HG02970 (cell line): Measurements from ENCODE around the gene NAALADL1.

Experiments
- ATAC-seq: cut with Tn5 transposase; IDR thresholded peaks from one replicate; pipeline ENCODE4 v1.9.1; 2021; ENCODE audit warnings: mild to moderate bottlenecking, moderate library complexity, moderate number of reproducible peaks; ENCODE audit not compliant: unreplicated experiment, low FRiP score

NAALADL1 gene

DNA sequence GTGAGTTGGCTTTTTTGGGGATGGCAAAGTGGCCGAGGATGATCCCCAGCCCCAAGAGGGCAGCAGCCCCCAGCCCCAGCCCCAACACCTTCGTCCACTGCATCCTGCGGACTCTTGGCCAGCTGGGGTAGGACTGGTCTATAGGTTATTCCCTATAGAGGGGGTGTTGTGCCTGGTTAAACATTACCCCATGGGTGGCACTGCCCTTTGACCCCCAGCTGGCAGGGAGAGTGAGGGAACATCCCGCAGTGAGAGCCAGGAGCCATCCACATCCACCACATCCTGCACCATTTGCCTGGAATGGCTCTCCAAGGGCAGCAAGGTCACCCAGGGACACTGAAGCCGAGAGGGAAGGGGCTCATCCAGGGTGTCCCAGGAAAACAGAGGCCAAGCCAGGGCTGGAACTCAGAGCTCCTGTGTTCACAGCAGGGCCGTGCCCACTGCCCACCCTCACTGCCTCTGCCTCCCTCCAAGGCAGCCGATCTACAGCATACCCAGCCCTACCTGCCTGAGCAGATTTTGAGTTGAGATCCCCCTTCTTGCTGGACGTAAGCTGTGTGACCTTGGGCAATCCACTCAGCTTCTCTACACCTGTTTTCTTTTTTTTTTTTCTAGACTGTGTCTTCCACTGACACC lies at the start of gene NAALADL1:
Gene NAALADL1, minus strand, starts transcription at position 135 of the 636 bp plus-strand sequence. Its CDS starts 32 bp downstream, at position 103.
- ATAC-seq, result no peak

GRCh38 chr11:65107751-65108468 lies 49.6 kb upstream of the NAALADL1 start:
- ATAC-seq, result no peak

DNA sequence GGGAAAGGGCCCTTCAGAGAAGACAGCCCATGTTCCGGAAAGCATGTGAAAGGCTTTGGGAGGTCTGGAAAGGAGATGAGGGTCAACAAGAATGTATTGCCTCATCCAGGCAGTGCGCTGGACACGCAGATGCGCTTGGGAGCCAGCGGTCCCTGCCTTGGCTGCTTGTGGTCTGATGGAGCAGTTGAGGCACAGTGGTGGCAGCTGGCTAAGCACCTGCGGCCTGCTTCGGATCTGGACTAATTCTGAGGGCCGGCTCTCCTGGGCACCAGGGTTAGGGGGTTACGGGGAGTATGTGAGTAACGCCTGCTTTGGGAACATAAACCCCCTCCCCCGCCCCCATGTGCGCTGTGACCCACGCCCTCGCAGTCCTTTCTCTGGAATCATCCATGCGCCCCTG lies 48.7 kb upstream of the NAALADL1 start:
- no peak for ATAC-seq

GRCh38 chr11:65104628-65105027 lies 46.3 kb upstream of the NAALADL1 start:
- ATAC-seq, result no peak

GRCh38 chr11:65103476-65103875 lies 45.1 kb upstream of the NAALADL1 start:
- ATAC-seq, result no peak

DNA sequence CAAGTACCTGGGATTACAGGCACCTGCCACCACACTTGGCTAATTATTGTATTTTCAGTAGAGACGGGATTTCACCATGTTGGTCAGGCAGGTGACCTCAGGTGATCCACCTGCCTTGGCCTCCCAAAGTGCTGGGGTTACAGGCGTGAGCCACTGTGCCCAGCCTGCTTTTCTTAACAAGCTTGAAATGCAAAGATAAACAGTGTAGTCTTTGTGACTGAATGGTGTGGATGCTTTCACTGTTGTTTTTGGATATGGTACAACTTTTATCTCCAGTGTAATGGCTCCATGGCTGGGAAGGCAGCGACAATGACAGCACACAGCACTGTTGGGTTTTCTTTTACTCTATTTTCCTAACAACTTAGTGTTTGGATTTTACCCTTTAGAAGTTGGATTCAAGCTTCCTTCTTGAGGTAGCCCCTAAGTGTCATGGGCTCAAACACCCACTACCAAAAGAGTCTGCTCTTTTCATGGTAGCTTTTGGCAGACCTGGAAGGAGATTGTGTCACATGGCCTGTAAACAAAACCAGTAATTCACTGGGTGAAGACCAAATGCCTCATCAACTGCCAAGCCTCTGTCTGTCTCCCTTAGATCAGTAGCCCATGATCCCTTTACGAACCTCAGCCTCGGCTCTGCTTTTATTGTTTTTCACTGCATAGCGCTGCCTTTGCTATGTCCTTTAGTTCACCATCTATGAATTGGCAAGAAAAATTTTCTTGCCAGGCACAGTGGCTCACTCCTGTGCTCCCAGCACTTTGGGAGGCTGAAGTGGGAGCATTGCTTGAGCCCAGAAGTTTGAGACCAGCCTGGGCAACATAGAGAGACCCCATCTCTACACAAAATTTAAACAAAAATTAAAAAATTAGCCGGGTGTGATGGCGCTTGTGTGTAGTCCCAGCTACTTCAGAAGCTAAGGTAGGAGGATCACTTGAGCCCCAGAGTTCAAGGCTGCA lies 44.1 kb upstream of the NAALADL1 start:
- ATAC-seq, result no peak

DNA sequence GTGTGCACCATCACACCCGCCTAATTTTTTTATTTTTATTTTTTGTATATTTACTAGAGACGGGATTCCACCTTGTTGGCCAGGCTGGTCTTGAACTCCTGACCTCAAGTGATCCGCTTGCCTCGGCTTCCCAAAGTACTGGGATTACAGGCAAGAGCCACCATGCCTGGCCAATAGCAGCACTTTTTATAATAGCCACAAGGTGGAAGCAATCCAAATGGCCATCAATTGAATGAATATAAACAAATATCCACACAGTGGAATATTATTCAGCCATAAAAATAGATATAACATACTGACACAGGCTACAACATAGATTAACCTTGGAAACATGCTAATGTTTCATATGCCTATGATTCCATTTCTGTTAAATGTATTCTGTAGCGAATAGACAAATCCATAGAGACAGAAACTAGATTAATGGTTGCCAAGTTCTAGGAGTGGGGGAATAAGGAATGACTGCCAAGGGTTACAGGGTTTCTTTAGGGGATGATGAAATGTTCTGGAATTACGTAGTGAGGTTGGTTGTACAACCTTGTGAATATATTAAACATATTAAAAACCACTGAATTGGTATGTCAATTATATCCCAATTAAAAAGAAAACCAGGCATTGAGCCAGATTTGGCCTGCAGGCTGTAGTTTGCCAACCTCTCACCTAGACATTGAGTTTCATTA lies 42.5 kb upstream of the NAALADL1 start:
- ATAC-seq, result no peak

DNA sequence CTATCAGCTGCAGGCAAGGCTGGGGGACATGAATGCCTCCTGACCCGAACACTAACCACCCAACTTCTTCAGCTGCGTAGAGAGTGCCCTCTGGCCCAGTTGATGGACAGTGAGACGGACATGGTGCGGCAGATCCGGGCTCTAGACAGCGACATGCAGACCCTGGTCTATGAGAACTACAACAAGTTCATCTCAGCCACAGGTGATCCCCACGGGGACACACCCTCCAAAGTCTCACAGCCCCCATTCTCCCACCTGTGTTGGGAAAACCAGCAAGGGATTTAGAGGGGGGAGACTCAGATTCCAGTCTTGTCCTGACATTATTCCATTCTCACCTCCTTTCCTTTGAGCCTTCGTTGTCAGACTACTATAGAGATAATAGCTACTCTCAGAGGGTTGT lies 38.6 kb upstream of the NAALADL1 start:
- no peak for ATAC-seq

GRCh38 chr11:65095974-65096806 lies 37.8 kb upstream of the NAALADL1 start, which contains the start of gene VPS51:
Gene VPS51 (plus strand): TSS chr11:65096214. CDS start chr11:65096251, 37 bp downstream.
- peak; percentile 61 for ATAC-seq

- no peak for ATAC-seq
These were observed 37.1 kb upstream of the NAALADL1 start for GRCh38 chr11:65095427-65095826.

- ATAC-seq, result no peak
These were observed 32.3 kb upstream of the NAALADL1 start for GRCh38 chr11:65090628-65091027.

- ATAC-seq, result no peak
These were observed 31.3 kb upstream of the NAALADL1 start for GRCh38 chr11:65089621-65090020.

- ATAC-seq, result no peak
These were observed 29.5 kb upstream of the NAALADL1 start for GRCh38 chr11:65087827-65088226.

- ATAC-seq, result no peak
These were observed 28.9 kb upstream of the NAALADL1 start for GRCh38 chr11:65087216-65087615.

GRCh38 chr11:65086809-65087208 lies 28.5 kb upstream of the NAALADL1 start:
- no peak for ATAC-seq

DNA sequence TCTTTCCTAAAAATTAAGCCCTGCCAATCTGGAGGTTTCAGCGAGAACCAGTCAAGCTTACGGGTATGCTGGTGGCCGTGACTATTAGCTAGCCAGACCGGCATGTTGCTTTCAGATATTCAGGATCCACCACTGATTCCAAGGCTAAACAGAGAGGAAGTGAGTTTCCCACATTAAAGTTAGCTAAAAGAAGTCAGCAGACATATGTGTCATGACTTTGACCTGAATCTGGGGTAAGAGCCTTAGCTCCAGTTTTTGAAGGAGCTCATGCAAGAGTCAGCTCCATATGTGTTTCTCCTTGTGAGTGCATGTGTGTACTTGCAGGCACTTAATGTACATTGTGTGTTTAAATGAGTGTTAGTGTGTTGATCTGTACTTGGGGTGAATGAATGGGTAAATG lies 27.1 kb upstream of the NAALADL1 start:
- no peak for ATAC-seq

DNA sequence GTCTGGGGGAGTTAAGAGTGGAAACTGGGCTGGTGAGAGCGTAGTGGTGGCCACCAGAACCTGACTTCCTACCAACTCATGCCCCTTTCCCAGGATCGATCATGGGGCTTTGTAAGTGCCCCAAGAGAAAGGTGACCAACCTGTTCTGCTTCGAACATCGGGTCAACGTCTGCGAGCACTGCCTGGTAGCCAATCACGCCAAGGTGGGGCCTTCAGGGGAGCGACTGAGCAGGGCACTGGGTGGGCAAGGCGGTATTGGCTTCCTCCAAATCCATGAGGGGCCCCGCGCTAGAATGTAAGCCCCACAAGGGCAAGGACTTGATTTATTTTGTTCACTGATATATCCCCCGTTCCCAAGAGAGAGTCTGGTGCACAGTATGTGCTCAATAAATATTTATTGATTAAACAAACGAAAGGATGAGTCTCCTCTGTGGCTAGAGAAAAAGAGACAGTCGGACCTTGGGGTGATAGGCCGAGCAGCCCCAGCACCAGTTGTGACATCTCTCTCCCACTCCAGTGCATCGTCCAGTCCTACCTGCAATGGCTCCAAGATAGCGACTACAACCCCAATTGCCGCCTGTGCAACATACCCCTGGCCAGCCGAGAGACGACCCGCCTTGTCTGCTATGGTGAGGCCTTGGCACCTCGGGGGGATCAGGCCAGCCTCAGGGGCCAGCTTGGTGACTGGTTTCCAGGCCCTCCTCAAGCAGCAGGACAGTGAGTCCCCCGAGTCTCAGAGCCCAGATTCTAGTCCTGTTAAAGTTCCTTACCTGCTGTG lies 26.4 kb upstream of the NAALADL1 start:
- no peak for ATAC-seq

- ATAC-seq, result peak; percentile 87
These were observed 25.7 kb upstream of the NAALADL1 start, which contains the start of the genes CDCA5 and ZFPL1 for GRCh38 chr11:65083834-65084597. Gene CDCA5 (minus strand): TSS chr11:65084040. CDS start chr11:65083978, 62 bp downstream. Gene ZFPL1 (plus strand): TSS chr11:65084222. CDS start chr11:65084699, 477 bp downstream.
